Measurements from ENCODE around the gene GLRA1.

GLRA1 gene

DNA sequence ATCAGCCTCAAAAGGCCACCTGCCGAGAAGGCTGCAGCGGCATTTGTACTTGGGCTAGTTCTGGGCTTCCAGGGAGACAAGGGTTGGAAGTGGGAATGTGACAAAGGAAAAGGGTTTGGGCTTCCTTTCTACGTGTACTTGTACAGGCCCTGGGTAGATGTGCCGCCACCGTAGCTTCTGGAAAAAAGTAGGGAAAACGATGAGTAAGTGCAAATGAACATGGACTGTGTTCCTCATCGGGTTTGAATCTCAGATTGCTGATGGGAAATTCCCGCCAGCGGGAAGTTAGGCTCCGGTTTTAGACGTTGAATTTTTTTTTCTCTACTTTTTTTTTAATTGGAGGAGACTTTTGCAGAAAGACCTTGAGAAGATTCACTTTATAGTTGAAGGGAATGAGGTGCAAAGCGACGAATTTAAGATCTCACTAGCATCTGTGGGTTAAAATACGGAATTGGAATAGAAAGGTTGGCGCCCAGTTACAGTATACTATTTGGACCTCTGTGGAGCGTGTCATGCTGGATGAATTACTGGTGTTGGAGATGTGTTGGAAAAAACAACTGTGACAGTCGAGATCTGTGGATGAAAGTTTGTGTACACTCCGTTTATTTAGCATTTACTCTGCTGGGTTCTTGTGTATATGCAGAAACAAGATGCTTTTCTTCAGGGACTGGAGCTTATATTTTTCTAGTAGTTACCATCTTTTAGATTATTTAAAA lies 151.6 kb downstream of the GLRA1 start:
- DNase-seq (ENCODE audit: low read depth) = no peak

Data from HS-27A (cell line).